ENCODE results near the gene CCR1. TPM values are rescaled to one million over a fixed set of nuclear protein-coding genes. Genes with fewer than 3 reads are reported as not detected.

The CCR1 gene
- total RNA-seq, 2 experiments from 2014 or later: not detected

DNA sequence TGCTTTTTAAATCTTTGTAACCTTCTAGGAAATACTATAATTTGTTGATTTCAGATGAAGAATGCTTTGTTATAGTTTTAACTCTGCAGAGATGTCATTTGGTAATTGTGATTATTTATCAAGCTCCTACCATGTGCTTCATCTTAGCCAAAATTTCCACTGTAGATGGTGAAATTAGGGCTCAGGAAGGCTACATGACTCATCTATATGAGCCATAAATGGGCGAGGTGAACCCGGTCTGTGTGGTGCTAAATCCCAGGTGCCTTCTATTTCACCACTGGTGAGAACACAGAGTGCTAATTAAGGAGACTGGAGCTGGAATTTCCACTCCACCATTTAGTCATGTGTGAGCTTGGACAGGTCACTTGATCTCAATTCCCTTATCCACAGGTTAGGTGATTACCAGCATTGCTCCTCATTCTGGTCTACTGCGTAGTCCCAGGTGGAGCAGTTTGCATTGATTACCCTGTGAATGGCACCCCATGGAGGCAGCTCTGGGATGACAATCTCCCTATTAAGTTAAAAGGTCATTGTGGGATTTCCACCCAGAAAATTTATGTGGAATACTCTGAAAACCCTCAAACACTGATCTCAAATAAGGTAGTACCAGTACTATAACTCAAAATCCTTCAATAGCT, 31.3 kb upstream of the CCR1 start:
- H3K9me3 ChIP-seq (ENCODE audit: low read length): no peaks in the 10 kb centered on the region
- no TSS peak for BruUV-seq (replicated peaks)

DNA sequence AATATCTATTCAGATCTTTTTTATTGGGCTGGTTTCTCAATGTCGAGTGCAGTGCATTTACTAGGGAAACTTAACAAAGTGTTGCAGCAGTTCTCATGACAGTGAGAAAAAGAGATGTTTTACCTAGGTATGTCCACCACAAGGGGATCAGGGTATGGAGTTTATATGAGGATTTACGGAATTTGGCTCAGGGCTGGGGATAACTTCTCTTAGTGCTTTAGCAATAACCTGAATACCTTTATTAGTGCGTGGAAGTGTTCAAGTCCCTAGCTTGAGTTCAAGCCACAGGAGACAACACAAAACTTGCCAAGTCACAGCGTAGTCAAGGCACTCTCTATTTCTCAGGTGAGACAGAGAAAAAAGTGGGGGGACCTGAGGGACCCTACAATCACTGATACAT, 30.3 kb upstream of the CCR1 start:
- POLR2A ChIA-PET: no interaction called here
- CTCF ChIA-PET (ENCODE audit: unreplicated experiment): no interaction called here
- BruUV-seq (replicated peaks): no TSS peak
- Histone ChIP-seq H3K36me3 (ENCODE audit: insufficient read depth, low read length) (no peaks in the 10 kb centered on the region), H3K27ac (ENCODE audit: low read depth, low read length, poor library complexity, severe bottlenecking) (no peak overlapping the region), H3K9me3 (ENCODE audit: low read length) (no peaks in the 10 kb centered on the region), H4K20me1 (ENCODE audit: insufficient read depth, low read length) (no peaks in the 10 kb centered on the region), H3K4me3 (ENCODE audit: low read depth, low read length, poor library complexity, severe bottlenecking) (no peak overlapping the region), H2AFZ (ENCODE audit: low read length) (no peak overlapping the region), H3K4me2 (ENCODE audit: low read length) (no peak overlapping the region), H3K9me2 (ENCODE audit: insufficient read depth, low read length) (no peaks in the 10 kb centered on the region), H3K4me1 (ENCODE audit: insufficient read depth, low read length, poor library complexity, severe bottlenecking) (no peaks in the 10 kb centered on the region), H3K79me2 (ENCODE audit: insufficient read depth, low read depth, low read length) (no peaks in the 10 kb centered on the region)
- TF ChIP-seq, protein P1, sequence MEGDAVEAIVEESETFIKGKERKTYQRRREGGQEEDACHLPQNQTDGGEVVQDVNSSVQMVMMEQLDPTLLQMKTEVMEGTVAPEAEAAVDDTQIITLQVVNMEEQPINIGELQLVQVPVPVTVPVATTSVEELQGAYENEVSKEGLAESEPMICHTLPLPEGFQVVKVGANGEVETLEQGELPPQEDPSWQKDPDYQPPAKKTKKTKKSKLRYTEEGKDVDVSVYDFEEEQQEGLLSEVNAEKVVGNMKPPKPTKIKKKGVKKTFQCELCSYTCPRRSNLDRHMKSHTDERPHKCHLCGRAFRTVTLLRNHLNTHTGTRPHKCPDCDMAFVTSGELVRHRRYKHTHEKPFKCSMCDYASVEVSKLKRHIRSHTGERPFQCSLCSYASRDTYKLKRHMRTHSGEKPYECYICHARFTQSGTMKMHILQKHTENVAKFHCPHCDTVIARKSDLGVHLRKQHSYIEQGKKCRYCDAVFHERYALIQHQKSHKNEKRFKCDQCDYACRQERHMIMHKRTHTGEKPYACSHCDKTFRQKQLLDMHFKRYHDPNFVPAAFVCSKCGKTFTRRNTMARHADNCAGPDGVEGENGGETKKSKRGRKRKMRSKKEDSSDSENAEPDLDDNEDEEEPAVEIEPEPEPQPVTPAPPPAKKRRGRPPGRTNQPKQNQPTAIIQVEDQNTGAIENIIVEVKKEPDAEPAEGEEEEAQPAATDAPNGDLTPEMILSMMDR (conservative IDR thresholded peaks at IDR 0.05; ENCODE audit: low read length): no peak
- no peak for TF ChIP-seq EZH2phosphoT487 (IDR thresholded peaks at IDR 0.05; ENCODE audit: borderline replicate concordance, low read depth, low read length)
- intact Hi-C loops (cut with micrococcal nuclease; ENCODE audit: unreplicated experiment): no loop called here
- no peak for DNase-seq (ENCODE audit: low spot score)

More for the DNA sequence above, 31.3 kb upstream of the CCR1 start:
- H3K79me2 ChIP-seq (ENCODE audit: insufficient read depth, low read depth, low read length): no peaks in the 10 kb centered on the region
- CTCF ChIA-PET (ENCODE audit: unreplicated experiment): no interaction called here
- H4K20me1 ChIP-seq (ENCODE audit: insufficient read depth, low read length): no peaks in the 10 kb centered on the region
- TF ChIP-seq, protein P1 (conservative IDR thresholded peaks at IDR 0.05; ENCODE audit: low read length): no peak
- no peak for TF ChIP-seq EZH2phosphoT487 (IDR thresholded peaks at IDR 0.05; ENCODE audit: borderline replicate concordance, low read depth, low read length)
- intact Hi-C loops (cut with micrococcal nuclease; ENCODE audit: unreplicated experiment): no loop called here
- POLR2A ChIA-PET: no interaction called here
- no peak overlapping the region for H3K27ac ChIP-seq (ENCODE audit: low read depth, low read length, poor library complexity, severe bottlenecking)
- no peak overlapping the region for H2AFZ ChIP-seq (ENCODE audit: low read length)
- no peaks in the 10 kb centered on the region for H3K36me3 ChIP-seq (ENCODE audit: insufficient read depth, low read length)
- H3K4me2 ChIP-seq (ENCODE audit: low read length): no peak overlapping the region
- no peaks in the 10 kb centered on the region for H3K4me1 ChIP-seq (ENCODE audit: insufficient read depth, low read length, poor library complexity, severe bottlenecking)
- no peak overlapping the region for H3K4me3 ChIP-seq (ENCODE audit: low read depth, low read length, poor library complexity, severe bottlenecking)
- no peak for DNase-seq (ENCODE audit: low spot score)
- H3K9me2 ChIP-seq (ENCODE audit: insufficient read depth, low read length): no peaks in the 10 kb centered on the region

DNA sequence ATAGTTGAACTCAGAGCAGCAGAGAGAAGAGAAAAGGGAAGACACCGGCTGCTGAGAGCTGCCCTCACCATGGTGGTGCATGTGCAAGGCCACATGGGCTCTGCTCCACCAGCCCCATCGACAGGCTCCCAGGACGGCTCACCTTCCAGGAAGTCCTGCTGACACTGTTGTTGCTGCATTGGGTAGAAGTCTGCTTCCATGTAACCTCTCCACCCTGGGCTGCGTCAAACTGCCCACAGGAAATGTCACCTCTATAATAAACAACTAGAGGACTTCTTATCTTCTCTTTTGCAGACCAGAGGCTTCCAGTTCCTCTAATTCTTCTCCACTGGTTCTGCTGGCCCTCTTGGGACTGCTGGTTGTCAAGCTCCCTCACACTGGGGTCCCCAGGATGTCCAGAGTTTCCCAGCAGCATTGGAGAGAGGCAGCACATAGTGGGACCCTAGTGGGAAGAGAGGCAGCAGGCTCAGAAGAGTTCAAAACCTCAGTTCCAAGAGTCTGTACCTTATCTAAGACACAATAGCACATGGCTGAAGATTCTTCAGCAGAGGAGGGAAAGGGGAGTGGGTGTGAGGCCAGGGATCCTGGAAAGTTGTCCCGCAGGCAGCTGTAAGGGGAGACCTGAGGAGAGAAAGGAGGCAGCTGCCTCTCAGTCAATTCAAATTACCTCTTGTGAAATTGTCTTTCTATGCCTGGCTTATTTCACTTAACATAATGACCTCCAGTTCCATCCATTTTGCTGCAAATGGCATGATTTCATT, 28.4 kb upstream of the CCR1 start:
- Histone ChIP-seq H2AFZ (ENCODE audit: low read length) (no peak overlapping the region), H3K36me3 (ENCODE audit: insufficient read depth, low read length) (no peaks in the 10 kb centered on the region), H4K20me1 (ENCODE audit: insufficient read depth, low read length) (no peaks in the 10 kb centered on the region), H3K9me3 (ENCODE audit: low read length) (no peaks in the 10 kb centered on the region), H3K4me2 (ENCODE audit: low read length) (no peak overlapping the region), H3K9me2 (ENCODE audit: insufficient read depth, low read length) (no peaks in the 10 kb centered on the region), H3K4me3 (ENCODE audit: low read depth, low read length, poor library complexity, severe bottlenecking) (no peak overlapping the region), H3K4me1 (ENCODE audit: insufficient read depth, low read length, poor library complexity, severe bottlenecking) (no peaks in the 10 kb centered on the region), H3K27ac (ENCODE audit: low read depth, low read length, poor library complexity, severe bottlenecking) (no peak overlapping the region), H3K79me2 (ENCODE audit: insufficient read depth, low read depth, low read length) (no peaks in the 10 kb centered on the region)
- no TSS peak for BruUV-seq (replicated peaks)
- intact Hi-C loops (cut with micrococcal nuclease; ENCODE audit: unreplicated experiment): no loop called here
- ChIA-PET CTCF (ENCODE audit: unreplicated experiment) (no interaction called here), POLR2A (interaction anchor here (0.5 kb wide), 1 partner anchor 1387 kb away, joined by 3 read pairs; no protein-coding TSS in a partner anchor)
- TF ChIP-seq, protein P1 (conservative IDR thresholded peaks at IDR 0.05; ENCODE audit: low read length): no peak
- TF ChIP-seq EZH2phosphoT487 (IDR thresholded peaks at IDR 0.05; ENCODE audit: borderline replicate concordance, low read depth, low read length): no peak
- DNase-seq (ENCODE audit: low spot score): no peak
